Tongue (tissue), 2 donors: ENCODE measurements around the gene NTM. TPM values are rescaled to one million over a fixed set of nuclear protein-coding genes. Genes with fewer than 3 reads are reported as not detected.

Source experiments
- DNase-seq: peaks from one replicate; pipeline ENCODE4 v3.0.0-alpha.2; 2015
- total RNA-seq: library from RNA; depleted of rRNA; stranded (reverse); fragments of >200 nt; gene quantifications from one replicate; pipeline ENCODE4 v1.2.3, GENCODE V29; 2014

Gene NTM
- total RNA-seq, 1 donor from 2014 or later = 12.1 TPM

DNA sequence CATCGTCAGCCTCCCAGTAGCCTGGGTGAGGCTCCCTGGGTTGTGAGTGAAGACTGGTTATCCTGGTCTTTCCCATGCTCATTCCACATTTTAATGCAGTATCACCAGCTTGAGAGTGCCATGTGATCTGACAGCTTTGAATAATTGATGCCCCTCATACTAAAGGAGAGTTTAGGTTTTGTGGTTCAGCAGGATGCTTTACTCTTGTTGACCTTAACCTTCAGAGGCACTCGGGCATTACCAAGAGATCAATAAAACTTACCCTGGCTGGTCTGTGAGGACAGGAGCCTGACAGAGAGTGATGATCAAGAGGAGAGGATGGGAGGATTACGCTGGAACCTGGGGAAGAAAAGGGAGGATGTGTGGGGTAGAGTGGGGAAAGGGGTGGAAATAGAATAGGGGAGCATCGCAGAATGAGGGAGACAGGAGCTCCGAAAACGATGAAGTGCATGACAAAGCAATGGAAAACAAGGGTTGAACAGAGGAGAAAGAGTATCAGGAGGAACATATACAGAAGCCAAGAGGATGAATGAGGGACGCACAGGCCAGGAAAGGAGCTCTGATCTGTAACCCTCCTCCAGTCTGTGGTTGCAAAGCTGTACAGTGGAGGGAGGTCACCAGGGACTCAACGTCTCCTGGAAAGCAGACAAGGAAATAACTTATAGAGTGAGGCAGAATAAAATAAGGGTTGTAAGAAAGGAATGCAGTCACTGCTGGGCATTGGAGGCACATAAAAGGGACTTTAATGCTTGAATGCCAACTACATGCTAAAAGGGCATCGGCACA is 594.5 kb downstream of the NTM start:
- no peak for DNase-seq

DNA sequence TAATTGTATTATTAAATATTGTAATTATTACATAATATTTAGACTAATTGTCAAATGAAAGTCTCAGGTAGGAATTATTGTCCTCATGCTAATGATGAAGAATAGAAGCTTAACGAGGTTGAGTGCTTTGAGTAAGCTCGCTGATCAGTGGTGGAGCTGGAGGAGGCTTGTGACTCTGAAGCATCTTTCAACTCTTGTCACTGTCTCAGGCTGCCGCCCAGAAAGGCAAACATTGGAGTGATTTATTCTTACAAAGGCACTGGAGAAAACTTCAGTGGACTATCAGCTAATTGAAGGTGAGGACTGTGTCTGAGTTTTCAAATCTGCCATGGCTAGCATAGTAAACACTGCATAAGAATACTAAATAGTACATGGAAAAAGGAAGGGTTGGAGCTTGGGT is 595.1 kb downstream of the NTM start:
- no peak for DNase-seq

DNA sequence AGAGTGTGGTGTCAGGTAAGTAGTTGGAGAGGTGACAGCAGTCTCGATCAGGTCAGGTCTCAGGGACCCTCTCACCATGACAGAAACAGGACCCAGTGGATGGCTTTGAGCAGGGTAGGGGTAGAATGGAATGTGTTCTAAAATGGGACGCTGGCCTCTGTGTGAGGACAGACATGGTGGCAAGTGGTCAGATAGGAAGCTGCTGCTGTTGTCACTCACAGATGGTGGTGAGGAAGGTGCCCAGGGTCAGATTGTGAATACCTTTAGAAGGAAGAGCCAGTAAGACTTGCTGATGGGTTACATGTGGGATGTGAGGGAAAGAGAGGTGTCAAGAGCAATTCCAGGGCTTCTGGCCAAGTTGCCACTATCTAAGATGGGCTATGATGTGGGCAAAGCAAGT is 596.3 kb downstream of the NTM start:
- no peak for DNase-seq

DNA sequence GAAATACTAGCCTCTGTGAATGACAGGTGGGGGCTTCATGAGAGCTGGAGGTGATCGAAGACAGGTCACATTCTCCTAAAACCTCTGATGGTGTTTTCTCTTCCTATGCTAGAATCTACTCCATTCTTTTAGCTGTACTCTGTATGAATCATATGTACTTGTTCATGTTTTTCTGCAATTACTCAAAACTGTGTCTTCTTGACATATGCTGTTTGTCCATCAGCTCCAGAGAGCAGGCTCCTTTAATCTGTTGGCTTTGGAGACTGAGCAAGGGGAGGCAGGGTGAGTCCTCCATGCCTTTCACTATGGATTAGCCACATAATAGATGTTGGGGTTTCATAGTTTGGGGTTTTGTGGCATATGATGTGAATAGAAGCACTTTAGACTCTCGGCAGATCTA is 598.8 kb downstream of the NTM start:
- DNase-seq = no peak

DNA sequence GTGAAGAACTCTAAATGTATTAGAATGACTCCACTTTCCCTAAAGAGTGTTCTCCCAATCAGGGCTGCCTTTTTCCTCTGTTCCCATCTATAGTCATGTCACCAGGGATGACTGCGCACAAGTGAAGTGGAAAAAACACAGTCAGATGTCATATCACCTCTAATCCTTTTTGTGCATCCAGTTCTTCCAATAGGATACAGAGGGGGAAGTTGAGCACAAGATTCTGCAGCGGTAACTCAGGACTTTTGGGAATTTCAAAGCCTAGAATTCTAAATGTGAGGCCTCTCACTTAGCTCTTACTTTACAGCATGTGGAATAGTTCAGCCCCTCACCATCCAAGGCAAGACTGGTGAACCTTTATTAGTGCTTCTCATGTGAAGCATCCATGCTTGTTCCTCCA is 602.6 kb downstream of the NTM start:
- DNase-seq = no peak

DNA sequence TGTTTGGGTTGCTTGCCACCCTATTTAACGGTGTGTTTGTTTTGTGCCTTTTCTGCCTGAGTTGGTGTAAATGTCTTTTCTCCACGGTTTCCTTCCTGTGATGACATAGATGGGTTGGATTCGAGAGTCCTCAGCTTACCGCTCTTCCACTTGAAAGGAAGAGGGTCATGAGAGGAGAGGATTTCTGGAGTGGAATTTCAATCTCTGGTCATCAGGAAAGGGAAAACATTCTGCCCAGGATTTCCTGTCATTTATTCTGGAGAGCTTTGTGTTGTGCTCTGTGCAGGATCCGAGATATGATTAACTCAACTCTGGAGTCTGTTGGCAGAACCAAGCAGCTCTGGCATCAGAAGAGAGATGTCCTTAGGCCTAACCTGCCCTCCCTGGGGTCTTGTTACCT is 605.2 kb downstream of the NTM start:
- no peak for DNase-seq

DNA sequence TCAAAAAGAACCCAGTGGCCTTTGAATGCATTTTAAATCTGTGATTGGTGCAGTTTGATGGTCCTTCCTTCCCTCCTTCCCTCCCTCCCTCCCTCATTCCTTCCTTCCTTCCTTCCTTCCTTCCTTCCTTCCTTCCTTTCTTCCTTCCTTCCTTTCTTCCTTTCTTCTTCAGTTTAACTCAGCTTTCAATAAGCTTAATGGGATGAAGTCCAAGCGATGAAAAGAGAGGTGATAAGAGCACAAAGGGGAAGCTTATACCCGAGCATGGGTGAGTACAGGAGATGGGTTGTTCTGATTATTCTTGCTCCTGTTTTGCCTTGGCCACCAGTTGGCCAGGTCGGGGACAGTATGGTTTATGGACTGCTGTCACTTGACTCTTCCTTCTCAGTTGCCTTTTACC is 605.6 kb downstream of the NTM start:
- DNase-seq = no peak

DNA sequence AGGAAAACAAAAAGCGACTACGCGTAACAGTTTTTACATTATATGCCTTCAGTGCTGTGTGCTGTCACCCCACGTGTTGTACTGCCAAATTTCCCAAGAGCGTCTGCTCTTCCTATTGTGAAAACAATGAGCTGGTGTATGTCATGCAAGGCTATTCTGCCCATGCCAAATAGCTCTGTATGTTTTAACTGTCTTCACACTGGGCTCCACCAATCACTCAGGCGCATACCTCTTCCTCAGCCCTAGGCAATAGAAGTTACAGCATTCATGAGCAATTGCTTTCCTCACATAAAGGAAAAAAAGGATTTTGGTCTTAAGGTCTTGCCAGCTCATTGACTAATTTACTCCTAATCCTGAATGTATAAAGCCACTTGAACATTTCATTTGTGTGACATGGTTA is 606.8 kb downstream of the NTM start:
- peak; percentile 32 for DNase-seq

DNA sequence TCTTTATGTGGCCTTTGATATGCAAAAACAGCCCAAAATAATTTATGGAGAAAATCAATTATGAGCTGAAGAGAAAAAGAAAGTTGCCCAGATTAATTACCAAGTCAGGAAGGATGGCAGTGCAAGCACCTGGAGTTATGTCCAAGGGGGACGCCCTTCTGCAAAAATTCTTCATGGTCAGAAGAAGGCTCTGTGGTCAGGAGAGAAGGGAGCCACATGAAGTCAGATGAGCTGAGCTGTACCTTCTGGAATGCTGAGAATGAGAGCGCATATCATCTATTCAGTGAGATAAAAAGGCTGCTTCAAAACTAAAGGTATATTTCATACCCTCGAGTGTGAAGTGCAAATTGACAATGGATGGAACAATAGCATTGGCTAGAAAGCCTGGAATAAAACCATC is 607.4 kb downstream of the NTM start:
- no peak for DNase-seq

DNA sequence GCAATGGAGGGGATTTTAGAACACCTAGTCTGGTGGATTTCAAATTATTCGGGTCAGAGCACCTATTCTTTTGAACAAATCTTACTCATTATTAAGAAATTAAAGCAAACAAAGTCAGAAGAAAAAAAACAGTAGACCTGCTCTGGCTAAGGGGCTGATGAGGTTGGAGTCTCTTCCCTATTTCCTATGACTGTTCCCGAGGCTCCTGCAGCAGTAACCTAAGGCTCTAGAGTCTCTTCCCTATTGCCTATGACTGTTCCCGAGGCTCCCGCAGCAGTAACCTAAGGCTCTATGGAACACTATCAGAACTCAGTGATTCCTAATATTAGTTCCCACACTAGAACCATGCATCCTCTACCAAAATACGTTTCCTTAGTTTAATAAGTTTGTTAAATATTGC is 607.9 kb downstream of the NTM start:
- DNase-seq = no peak

DNA sequence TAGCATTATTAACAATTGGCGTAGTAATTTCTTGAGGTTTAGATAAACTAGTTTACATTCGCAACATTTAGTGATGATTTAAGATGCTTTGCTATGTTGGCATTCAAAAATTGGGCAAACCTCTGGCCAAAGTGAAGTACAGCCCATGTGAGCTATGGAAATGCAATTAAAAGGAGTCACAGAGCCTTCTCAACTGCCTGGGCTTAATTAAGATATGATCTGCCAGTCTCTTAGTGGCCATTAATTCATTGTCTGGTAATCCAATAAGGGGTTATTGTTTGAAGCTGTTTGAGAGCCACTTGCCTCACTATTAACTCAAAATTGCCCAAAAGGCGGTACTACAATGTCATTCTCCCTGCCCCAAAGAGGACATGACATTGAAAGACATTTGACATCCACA is 608.9 kb downstream of the NTM start:
- DNase-seq = no peak

DNA sequence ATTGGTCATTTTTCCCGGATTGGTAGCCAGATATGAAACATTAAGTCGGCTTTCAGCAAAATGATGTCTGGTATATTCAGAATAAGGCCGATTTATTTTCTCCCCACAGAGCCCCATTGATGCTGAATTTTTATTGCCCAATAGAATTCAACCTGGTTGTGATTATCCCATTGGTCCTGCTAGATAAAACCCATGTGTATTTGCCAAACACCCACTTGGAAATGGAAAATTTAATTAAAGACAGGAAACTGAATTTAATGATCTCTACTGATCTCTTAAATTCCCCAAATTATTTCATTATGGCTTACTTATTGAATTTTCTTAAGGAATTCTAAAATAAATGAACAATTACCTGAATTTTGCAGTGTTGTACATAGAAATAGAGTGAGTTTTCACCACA is 609.8 kb downstream of the NTM start:
- no peak for DNase-seq

DNA sequence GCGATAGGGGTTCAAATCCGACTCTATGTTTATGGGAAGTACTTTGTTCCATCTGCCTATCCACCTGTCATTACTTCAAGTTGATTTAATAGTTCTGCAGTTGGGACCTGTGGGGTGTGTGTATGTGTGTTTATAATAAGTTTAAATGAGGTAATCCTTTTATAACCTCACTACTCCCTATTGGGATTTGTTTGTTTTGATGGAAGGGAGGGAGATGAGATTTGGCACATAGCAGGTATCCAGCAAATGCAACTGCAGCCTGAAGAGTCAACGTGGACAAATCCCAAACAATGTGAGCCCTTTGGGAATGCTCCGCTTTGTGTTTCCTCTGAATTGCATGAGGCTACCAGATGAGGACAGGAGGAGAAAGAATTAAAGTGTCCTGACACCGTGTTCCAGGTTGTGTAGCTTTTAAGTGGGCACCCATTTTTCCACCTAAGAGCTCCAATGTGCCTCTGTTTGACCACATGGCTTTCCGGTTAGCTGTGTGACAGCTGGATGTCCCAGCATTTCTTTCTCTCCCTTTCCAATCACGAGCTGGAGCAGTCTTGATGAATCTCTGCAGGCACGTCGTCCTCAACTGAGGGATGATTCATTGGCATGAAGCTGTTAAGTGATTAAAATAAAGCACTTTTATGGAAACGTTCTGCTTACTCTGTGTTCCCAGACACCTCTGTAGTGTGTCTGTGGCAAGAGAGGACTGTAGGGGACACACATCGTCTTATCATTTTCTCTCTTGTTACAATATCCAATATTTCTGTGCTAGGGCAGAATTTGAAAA is 610.7 kb downstream of the NTM start:
- peak; percentile 35 for DNase-seq

DNA sequence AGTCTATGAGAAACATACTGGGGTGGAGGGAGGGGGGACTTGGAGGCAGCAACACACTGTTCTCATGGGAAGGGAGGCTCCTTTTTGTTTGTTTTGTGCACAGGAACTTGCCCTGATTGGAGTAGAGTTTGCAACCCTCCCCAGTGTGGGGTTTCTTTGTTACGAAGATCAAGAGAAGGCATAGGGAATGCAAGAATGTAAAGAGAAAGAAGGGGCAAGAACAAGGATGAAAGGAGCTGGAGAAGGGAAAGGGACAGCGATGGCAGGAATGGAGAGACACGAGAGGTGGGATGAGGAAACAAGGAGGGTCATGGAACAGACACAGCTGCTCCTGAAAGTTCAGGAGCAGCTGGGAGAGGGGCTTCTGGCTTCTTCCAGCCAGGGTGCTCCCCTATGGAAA is 611.7 kb downstream of the NTM start:
- no peak for DNase-seq

DNA sequence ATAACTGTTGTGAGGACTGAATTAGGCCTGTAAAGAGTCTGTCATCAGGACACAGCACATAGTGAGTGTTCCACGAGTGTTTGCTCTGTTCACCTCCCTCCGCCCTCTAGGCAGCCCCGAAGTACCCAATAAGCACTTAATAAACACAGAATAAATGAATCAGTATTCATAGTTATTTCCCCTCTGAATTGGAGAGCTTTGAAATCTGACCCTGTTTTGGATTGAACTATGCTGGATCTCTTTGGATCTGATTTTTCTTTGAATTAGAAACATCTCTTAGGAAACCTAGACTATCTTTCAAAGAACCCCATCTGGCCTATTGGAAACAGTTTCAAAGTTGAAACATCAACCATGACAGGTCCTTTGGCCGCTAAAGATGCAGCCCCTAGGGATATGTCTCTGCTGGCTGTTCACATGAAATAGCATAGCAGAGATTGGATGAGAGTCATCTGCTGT is 615.5 kb downstream of the NTM start:
- peak; percentile 80 for DNase-seq

DNA sequence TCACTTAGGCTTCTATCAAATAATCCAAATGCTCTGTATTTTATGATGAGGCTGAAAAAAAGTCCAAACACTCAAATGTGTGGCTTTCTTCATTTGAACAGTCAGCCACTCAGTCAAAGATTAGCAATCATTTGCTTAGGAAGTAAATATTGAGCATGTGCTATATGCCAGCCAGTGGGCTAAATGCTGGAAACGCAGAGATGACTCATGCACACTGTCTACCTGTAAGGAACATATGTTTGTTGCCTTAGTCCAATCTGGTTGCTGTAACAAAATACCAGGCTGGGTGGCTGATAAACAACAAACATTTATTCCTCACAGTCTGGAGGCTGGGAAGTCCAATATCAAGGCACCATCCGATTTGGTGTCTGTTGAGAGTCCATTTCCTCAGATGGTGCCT is 617.3 kb downstream of the NTM start:
- no peak for DNase-seq

DNA sequence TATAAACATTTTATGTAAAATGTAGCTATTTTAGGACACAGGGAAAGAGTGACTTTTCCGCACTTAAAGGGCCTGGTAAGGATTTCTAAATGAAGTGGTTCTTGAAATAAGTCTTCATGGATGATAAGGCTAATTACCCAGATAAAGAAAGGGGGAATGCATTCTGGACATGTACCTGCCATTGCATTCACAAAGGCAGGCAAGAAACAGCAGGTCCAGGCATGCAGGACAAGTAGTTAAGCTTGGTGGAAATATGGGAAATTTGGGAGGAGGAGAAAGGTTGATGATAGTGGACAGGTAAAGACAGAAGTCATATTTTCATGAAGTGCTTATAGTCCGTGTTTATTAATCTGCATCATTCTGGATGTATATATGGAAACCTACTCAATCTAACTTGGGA is 621.2 kb downstream of the NTM start:
- no peak for DNase-seq

DNA sequence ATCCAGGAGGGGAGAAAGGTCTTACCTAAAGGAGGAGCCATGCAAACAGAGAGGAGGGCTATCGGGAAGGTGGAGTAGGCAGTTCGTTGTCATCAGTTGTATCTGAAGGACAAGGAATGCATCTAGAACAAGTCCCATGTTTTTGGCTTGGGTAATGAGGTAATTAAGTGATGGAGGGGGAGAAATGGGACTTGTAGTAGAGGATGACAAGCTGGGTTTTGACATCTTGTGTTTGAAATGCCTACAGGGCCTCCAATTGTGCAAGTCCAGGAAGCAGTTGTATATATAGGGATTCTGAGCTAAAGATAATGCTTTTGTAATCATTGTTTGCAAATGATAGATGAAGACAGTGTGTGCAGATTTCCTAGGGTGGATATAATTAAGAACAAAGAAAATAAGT is 622.8 kb downstream of the NTM start:
- no peak for DNase-seq

DNA sequence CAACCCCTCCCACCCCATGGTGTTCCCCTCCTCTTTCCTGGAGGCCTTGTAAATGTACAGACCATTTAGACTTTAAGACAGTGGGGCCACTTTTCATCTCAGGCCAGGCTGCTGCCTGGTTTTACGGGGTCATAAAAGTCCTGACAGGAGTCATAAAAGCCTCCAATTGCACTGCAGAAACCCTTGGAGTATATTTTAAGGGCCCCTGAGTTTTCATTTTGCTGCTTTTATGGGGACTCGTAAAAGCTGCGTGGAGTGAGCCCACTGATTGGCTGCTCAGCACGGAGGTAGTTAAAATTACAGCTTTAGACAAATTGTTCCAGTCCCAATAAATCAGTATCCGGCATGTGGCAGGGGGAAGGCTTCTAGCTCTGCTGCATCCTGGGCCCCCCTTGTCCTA is 627.6 kb downstream of the NTM start:
- no peak for DNase-seq

DNA sequence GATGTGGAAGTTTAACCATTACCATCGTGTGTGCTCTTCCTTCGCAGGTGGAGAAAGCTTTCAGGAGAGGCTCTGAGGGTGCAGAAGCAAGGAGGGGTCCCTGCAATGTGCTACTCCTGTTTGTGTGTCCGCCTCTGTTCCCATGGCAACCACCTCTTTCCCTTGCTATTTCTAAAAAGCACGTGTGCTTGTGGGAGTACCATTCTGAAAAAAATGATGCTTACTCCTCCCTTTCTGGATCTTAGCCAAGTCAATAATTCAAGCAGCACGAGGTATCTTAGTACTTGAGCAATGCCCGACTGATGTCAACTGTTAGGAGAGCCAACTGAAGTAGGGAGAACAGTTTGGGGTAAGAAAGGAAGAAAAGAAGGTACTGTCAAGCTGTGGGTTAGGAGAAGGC is 628.7 kb downstream of the NTM start:
- peak; percentile 32 for DNase-seq

DNA sequence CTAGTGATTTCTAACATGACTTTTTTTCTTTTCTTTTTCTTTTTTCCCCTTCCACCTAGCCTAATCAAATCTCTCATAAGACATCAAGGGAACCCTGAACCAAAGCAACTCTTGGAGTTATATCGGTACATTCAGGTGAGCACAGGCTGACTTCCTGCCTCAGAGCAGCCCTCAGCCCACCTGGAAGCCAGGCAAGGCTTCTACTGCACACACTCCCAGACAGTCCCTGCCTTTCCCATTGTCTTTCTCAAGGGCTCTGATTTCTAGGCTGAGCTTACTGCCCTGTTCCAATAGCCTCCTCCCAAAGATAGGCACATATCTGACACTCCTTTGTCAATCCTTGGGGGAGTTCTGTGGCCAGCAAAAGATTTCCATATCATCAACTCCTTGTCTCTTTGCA is 629.5 kb downstream of the NTM start:
- DNase-seq = no peak

DNA sequence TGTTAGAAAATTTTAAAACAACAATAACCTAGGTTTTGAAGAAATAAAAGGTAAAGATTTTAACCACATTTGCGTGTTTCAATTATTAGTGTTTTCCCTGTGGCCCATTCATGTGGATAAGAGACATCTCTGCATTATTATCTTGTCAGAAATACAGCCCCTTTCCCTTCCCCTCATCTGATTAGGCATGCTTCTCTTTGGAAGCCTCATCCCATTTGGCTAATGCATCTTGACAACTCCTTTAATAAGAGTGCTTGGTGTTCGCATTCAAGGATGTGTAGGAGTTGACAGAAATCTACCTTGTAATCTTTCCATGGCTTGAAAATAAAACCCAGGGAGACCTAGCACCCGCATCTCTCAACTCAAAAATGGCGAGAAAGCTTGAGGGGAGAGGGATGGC is 635.5 kb downstream of the NTM start:
- DNase-seq = no peak

DNA sequence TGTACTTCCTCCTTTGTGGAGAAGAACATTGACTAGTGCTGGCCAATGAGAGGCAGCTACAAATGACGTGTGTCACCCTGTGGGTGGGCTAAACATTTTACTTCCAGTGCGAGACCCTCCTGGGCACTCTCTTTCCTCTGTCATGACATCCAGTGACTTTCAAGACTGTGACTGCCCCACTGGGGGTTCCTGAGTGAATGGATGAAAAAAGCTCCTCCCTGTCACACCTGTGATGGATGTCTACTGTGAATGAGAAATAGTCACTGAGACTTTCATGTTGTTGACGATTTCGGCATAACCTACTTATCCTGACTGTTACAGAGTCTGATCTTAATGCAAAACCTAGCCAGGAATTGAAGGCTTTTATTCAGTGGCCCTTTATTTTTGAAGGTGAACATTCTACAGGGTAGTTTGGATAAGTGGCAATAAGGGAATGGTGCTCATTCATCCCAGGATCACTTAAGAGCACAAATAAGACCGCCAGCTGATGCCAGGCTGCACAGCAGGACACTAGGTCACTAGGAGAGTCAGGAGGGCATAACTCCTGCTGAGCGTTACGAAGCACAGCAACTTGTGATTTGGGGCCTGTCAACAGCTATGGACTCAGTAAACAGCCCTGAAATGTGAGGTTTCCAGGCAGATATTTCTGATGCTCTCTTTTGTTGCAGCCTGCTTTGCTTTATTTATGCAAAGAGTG is 636.6 kb downstream of the NTM start:
- no peak for DNase-seq
